Tibial nerve (tissue), 4 donors: ENCODE data around the gene WDR70. TPM values are rescaled to one million over a fixed set of nuclear protein-coding genes. Genes with fewer than 3 reads are reported as not detected.

Experiments
- DNase-seq, 2 donors: peaks; one replicate each; pipeline ENCODE4 v3.0.0-alpha.2; 2019; ENCODE audit warnings: low spot score in 2 of 2
- H3K27ac ChIP-seq, 4 donors: fragments of 200-600 bp; sonication (generic) in 3 of 4; one replicate each; pipeline ENCODE4 v1.5.1; 2017 to 2019; ENCODE audit warnings: mild to moderate bottlenecking in 1 of 4
- H3K27me3 ChIP-seq, 2 donors: fragments of 200-600 bp; sonication (generic) in 1 of 2; one replicate each; pipeline versions ENCODE4 v1.5.1 to v1.6.0; 2017 to 2019
- H3K36me3 ChIP-seq, 3 donors: fragments of 200-600 bp; sonication (generic); one replicate each; pipeline ENCODE4 v1.5.1; 2018 to 2019
- H3K4me1 ChIP-seq, 4 donors: fragments of 200-600 bp; sonication (generic) in 3 of 4; one replicate each; pipeline ENCODE4 v1.5.1; 2017 to 2019
- H3K4me3 ChIP-seq, 4 donors: fragments of 200-600 bp; sonication (generic) in 3 of 4; one replicate each; pipeline ENCODE4 v1.5.1; 2017 to 2019; ENCODE audit warnings: mild to moderate bottlenecking in 1 of 4, moderate library complexity in 1 of 4
- H3K9me3 ChIP-seq, 4 donors: fragments of 200-600 bp; sonication (generic) in 3 of 4; one replicate each; pipeline ENCODE4 v1.5.1; 2017 to 2019
- CTCF ChIP-seq, 5 experiments: fragments of 200-600 bp in 3 of 5; fragments of 450-650 bp in 2 of 5; sonication (generic) in 3 of 5; IDR thresholded peaks; one replicate each; pipeline ENCODE4 v1.5.1; 2016 to 2019; ENCODE audit warnings: antibody characterized with exemption in 5 of 5, mild to moderate bottlenecking in 3 of 5, moderate library complexity in 2 of 5
- EP300 ChIP-seq, 2 donors: sonication (generic); formaldehyde crosslinking; IDR thresholded peaks; one replicate each; pipeline ENCODE4 v1.6.1; 2017; ENCODE audit warnings: antibody characterized with exemption in 2 of 2, mild to moderate bottlenecking in 1 of 2
- POLR2A ChIP-seq, 2 donors: fragments of 450-650 bp; IDR thresholded peaks; one replicate each; pipeline ENCODE4 v1.6.1; 2017; ENCODE audit warnings: antibody characterized with exemption in 2 of 2, mild to moderate bottlenecking in 2 of 2, moderate library complexity in 2 of 2
- whole genome bisulfite sequencing, 2 donors: methylation state at CpG; one replicate each; pipeline ENCODE4 v1.1.5; 2018; 5-methylcytosine and 5-hydroxymethylcytosine counted together
- total RNA-seq, 4 donors: library from RNA; depleted of rRNA; stranded (reverse); fragments of >200 nt; gene quantifications; one replicate each; pipeline ENCODE4 v1.1.0, GENCODE V29; 2016

The WDR70 gene
- total RNA-seq, 4 donors from 2014 or later = 35.1 to 68.6 (median 47.4) TPM

- Histone ChIP-seq H3K4me1 (peaks cover 0 to 42% (median 13%) of the 10 kb centered on the region in 4 donors), H3K9me3 (no peaks in the 10 kb centered on the region), H3K27me3 (no peaks in the 10 kb centered on the region), H3K27ac (peak overlapping the region in 2 of 4 donors; percentile 74 to 75), H3K36me3 (peaks cover 0 to under 1% (median 0%) of the 10 kb centered on the region in 3 donors), H3K4me3 (no peak overlapping the region)
- 83 to 84% methylated on average over 4 of the region's 4 CpGs for WGBS, 2 donors
- TF ChIP-seq CTCF (IDR thresholded peaks at IDR 0.05) (no peak), POLR2A (IDR thresholded peaks at IDR 0.05) (no peak), EP300 (IDR thresholded peaks at IDR 0.05) (no peak)
- no peak for DNase-seq
Observed at GRCh38 chr5:37737326-37738056, 358.4 kb downstream of the WDR70 start.

DNA sequence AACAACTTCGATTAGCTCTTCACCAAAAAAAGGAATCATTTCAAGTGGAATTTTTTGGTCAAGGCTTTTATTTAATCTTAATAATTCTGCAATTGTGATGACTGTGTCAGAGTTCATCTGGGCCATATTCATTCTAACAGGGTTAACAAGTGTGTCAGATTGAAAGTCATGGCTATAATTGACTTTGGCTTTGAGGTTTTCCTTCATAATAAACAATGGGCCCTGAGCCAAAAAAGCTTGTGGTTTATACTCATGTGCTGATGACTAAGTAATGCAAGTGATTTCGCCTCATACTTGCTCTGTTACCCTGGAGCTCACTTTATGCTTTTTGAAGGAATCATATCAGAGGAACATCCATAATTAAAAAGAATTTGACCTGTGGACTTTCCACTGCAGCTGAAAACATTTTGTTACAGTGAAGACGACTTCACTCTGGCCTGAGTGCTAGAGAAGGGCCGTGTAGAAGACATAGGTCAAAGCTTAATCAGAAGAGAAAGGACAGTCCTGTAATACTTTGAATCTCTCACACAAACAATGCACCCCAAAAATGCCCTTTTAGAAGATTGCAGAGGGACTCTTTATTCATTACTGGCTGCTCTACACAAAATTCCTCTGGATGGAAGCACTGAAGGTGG, 359.1 kb downstream of the WDR70 start:
- Histone ChIP-seq H3K4me3 (no peak overlapping the region), H3K27me3 (no peaks in the 10 kb centered on the region), H3K36me3 (peaks cover 0 to 7% (median 0%) of the 10 kb centered on the region in 3 donors), H3K9me3 (no peaks in the 10 kb centered on the region), H3K27ac (peak overlapping the region in 2 of 4 donors; percentile 74 to 75), H3K4me1 (peaks cover 0 to 42% (median 13%) of the 10 kb centered on the region in 4 donors)
- DNase-seq = peak in 1 of 2 donors; percentile 64
- TF ChIP-seq CTCF (IDR thresholded peaks at IDR 0.05) (no peak), POLR2A (IDR thresholded peaks at IDR 0.05) (no peak), EP300 (IDR thresholded peaks at IDR 0.05) (no peak)
- 12 to 17% methylated on average over 4 of the region's 4 CpGs for WGBS, 2 donors

- TF ChIP-seq CTCF (IDR thresholded peaks at IDR 0.05) (no peak), EP300 (IDR thresholded peaks at IDR 0.05) (no peak), POLR2A (IDR thresholded peaks at IDR 0.05) (no peak)
- no peak overlapping the region for H3K4me3 ChIP-seq
- H3K27ac ChIP-seq = peak overlapping the region in 2 of 4 donors; percentile 74 to 75
- no peaks in the 10 kb centered on the region for H3K9me3 ChIP-seq
- H3K4me1 ChIP-seq = peaks cover 0 to 42% (median 13%) of the 10 kb centered on the region in 4 donors
- DNase-seq = no peak
- H3K27me3 ChIP-seq = no peaks in the 10 kb centered on the region
- H3K36me3 ChIP-seq = peaks cover 0 to 15% (median 0%) of the 10 kb centered on the region in 3 donors
- WGBS, 2 donors = 66 to 67% methylated on average over 5 of the region's 5 CpGs
Observed at GRCh38 chr5:37738865-37739488, 359.9 kb downstream of the WDR70 start.

DNA sequence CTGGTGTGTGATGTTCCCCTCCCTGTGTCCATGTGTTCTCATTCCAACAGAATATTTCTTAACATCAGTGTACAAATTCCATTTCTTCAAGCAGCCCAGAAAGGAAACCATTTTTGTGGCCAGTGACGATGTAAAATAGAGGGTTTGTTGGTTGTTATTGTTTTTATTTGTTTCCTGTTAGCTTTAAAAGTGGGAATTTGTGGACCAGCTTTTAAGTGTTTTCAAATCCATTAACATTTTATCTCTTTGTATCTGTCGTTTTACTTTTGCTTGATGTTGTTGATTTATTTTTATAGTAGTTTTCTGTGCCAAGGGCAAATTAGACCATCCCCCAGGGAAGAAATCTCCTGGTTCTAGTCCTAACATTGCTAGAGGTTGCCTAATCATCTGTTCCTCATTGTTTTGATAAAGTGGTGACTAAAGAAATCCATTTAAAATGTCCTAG, 360.7 kb downstream of the WDR70 start:
- 56 to 64% methylated on average over 2 of the region's 2 CpGs for WGBS, 2 donors

More for the DNA sequence above, 360.7 kb downstream of the WDR70 start:
- Histone ChIP-seq H3K4me1 (peaks cover 0 to 42% (median 13%) of the 10 kb centered on the region in 4 donors), H3K27me3 (no peaks in the 10 kb centered on the region), H3K27ac (peak overlapping the region in 3 of 4 donors; percentile 5 to 75 (median 74)), H3K4me3 (no peak overlapping the region), H3K36me3 (peaks cover 0 to 16% (median 0%) of the 10 kb centered on the region in 3 donors), H3K9me3 (no peaks in the 10 kb centered on the region)
- no peak for DNase-seq
- TF ChIP-seq CTCF (IDR thresholded peaks at IDR 0.05) (no peak), POLR2A (IDR thresholded peaks at IDR 0.05) (no peak), EP300 (IDR thresholded peaks at IDR 0.05) (peak in 1 of 2 donors; percentile 39)
